ENCODE measurements around the gene AFAP1.

- TF ChIP-seq CTCF (IDR thresholded peaks at IDR 0.05) (no peak), POLR2A (IDR thresholded peaks at IDR 0.05) (no peak)
These were observed 82.4 kb downstream of the AFAP1 start for GRCh38 chr4:7857238-7857701.

Measured in transverse colon (tissue), 3 donors.